22Rv1 (cell line): ENCODE data around the gene TFDP1.

Experiments used
- H3K27ac ChIP-seq: fragments of 450-650 bp; 2 replicates; pipeline ENCODE4 v1.5.1; 2017
- CTCF ChIP-seq: fragments of 450-650 bp; IDR thresholded peaks from 2 replicates; pipeline ENCODE4 v1.5.1; 2017; ENCODE audit warnings: mild to moderate bottlenecking
- ZFX ChIP-seq: fragments of 450-650 bp; IDR thresholded peaks from 2 replicates; pipeline ENCODE4 v1.6.1; 2017; ENCODE audit warnings: antibody characterized with exemption, borderline replicate concordance

The TFDP1 gene

DNA sequence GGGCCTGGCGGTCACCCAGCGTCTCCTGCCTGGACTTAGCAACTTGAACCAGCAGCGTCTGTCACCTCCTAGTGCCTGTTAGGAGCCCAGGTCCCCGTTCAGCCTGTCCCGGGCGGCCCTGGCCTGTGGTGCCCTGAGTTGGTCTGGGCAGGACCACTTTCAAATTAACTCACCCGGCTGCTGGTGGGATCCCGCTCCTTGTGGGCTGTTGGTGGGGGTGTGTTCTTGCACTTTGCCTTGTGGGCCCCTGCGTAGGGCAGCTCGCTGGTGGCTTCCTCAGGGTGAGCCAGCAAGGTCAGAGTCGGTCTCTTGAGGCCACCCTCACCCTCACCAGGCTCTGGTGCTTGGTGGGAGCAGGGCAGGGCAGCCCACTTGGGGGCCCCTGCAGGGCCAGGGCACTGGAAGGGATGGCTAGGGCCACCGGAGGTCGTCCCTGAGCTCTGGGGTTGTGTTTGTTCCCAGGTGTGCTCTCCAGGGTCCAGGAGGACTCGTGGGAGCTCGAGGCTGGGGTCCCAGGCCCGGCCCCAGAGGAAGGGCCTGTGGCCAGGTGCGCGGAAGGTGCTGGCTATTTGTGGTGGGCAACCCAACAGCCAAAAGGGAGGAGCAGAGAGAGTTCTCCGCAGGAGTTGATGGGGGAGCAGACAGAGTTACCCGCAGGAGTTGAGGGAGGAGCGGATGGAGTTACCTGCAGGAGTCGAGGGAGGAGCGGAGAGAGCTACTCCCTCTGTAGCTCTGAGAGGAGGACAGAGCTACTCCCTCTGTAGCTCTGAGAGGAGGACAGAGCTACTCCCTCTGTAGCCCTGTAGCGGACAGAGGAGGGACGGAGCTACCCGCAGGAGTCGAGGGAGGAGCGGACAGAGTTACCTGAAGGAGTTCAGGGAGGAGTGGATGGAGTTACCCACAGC, 16.9 kb downstream of the TFDP1 start:
- H3K27ac ChIP-seq, result no peak overlapping the region
- TF ChIP-seq CTCF, result no peak
- TF ChIP-seq ZFX, result no peak

DNA sequence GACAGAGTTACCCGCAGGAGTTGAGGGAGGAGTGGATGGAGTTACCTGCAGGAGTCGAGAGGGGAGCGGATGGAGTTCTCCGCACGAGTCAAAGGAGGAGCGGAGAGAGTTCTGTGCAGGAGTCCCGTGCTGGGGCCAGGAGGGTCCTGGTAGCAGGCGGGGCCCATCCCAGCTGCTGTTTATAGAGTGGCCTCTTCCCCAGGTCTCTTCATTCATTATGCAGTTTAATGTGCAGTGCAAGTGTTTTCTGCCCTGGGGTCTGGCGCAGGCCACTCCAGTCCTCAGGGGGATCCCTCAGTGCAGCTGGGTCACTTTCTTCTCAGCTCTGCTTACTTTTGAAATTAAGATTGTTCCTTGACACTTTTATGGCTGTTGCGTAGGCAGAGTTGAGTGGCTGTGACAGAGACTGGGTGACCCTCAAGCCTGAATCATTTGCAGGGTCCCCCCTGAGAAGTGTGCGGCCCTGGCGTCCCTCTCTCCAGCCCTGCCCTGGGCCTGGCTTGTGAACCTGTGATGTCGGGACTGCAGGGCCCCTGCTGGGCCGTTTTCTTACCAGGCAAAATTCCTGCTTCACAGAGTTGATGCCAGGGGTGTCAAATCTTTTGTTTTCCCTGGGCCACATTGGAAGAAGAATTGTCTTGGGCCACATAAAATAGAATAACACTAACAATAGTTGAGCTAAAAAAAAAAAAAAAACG, 17.9 kb downstream of the TFDP1 start:
- H3K27ac ChIP-seq, result no peak overlapping the region
- TF ChIP-seq CTCF (no peak), ZFX (no peak)

GRCh38 chr13:113603116-113603710, 18.7 kb downstream of the TFDP1 start:
- no peak overlapping the region for H3K27ac ChIP-seq
- no peak for TF ChIP-seq ZFX
- TF ChIP-seq CTCF, result no peak

DNA sequence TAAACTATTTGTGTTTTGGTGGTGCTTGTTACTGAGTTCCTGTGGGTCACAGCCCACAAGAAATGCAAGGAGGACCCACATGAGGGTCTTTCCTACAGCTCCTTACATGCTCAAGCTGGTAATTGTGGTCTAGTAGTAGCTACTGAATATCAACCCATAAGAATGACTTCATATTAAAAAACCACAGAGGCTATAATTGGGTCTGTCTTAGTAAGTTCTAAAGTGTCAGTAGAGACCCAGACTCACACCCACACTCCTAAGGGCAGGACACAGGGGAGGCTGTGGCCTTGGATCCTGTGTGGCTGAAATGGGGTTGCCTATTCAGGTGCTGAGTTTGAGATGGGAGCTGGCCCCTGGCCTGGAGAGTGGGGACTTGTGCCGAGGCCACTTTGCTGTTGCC, 19.6 kb downstream of the TFDP1 start:
- no peak for TF ChIP-seq ZFX
- no peak for TF ChIP-seq CTCF

GRCh38 chr13:113605461-113605860, 20.9 kb downstream of the TFDP1 start:
- TF ChIP-seq CTCF (no peak), ZFX (no peak)
- H3K27ac ChIP-seq, result no peak overlapping the region

More for the DNA sequence above, 19.6 kb downstream of the TFDP1 start:
- no peak overlapping the region for H3K27ac ChIP-seq

- no peak for TF ChIP-seq CTCF
- TF ChIP-seq ZFX, result no peak
- H3K27ac ChIP-seq, result no peak overlapping the region
Observed at GRCh38 chr13:113605866-113606438, 21.4 kb downstream of the TFDP1 start.
